Chondrocyte (in vitro differentiated cells): ENCODE data around the gene TMEM119. TPM values are rescaled to one million over a fixed set of nuclear protein-coding genes. Genes with fewer than 3 reads are reported as not detected.

Source experiments
- DNase-seq: peaks from one replicate; pipeline ENCODE4 v3.0.0; 2021; ENCODE audit warnings: mixed read lengths, low spot score
- H3K27ac Mint-ChIP-seq: one replicate; pipeline ENCODE4 v1.8.0; 2021; ENCODE audit warnings: mild to moderate bottlenecking, moderate library complexity, mixed read lengths; ENCODE audit not compliant: unreplicated experiment
- H3K27me3 Mint-ChIP-seq: 2 replicates; pipeline ENCODE4 v1.8.0; 2021; ENCODE audit warnings: low read depth, mixed read lengths
- H3K36me3 Mint-ChIP-seq: 2 replicates; pipeline ENCODE4 v1.8.0; 2021; ENCODE audit warnings: low read depth, mixed read lengths
- H3K4me1 Mint-ChIP-seq: 2 replicates; pipeline ENCODE4 v1.8.0; 2021; ENCODE audit warnings: low read depth, mild to moderate bottlenecking, mixed read lengths
- H3K4me3 Mint-ChIP-seq: one replicate; pipeline ENCODE4 v1.8.0; 2021; ENCODE audit warnings: mild to moderate bottlenecking, moderate library complexity, mixed read lengths; ENCODE audit not compliant: unreplicated experiment
- H3K9me3 Mint-ChIP-seq: 2 replicates; pipeline ENCODE4 v1.8.0; 2021; ENCODE audit warnings: low read depth, mixed read lengths
- total RNA-seq: library from RNA; stranded (reverse); gene quantifications from 3 replicates; pipeline ENCODE4 v1.2.1, GENCODE V29; 2021
- TF ChIP-seq, protein P1 (sequence below): fragments of 200-600 bp; sonication (generic); IDR thresholded peaks from 2 replicates; pipeline ENCODE4 v1.5.0; 2021; ENCODE audit warnings: antibody characterized with exemption, mild to moderate bottlenecking, moderate library complexity

The TMEM119 gene
- total RNA-seq, 1 donor from 2014 or later = 48.3 TPM

DNA sequence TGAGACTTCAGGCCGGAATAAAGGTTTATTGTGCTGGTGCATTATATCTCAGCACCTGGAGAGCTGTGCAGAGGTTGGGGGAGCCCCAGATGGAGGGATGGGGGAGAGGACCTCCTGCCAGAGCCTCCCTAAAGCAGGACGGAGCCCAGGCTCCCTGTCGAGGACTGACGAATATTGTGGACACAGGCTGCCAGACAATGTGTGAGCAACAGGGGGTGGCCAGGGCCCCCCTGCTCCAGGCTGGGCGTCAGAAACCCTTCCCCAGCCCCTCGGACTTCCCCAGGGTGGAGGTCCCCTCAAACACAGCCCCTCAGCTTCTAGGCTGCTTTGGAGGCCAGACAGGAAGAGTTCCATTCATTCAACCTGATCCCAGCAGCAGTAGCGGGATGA lies 8.0 kb downstream of the TMEM119 start:
- Mint-ChIP-seq H3K36me3 (no peaks in the 10 kb centered on the region), H3K4me1 (peaks cover 22% of the 10 kb centered on the region), H3K27me3 (no peaks in the 10 kb centered on the region), H3K4me3 (no peak overlapping the region), H3K27ac (no peak overlapping the region), H3K9me3 (no peaks in the 10 kb centered on the region)
- TF ChIP-seq, protein P1, sequence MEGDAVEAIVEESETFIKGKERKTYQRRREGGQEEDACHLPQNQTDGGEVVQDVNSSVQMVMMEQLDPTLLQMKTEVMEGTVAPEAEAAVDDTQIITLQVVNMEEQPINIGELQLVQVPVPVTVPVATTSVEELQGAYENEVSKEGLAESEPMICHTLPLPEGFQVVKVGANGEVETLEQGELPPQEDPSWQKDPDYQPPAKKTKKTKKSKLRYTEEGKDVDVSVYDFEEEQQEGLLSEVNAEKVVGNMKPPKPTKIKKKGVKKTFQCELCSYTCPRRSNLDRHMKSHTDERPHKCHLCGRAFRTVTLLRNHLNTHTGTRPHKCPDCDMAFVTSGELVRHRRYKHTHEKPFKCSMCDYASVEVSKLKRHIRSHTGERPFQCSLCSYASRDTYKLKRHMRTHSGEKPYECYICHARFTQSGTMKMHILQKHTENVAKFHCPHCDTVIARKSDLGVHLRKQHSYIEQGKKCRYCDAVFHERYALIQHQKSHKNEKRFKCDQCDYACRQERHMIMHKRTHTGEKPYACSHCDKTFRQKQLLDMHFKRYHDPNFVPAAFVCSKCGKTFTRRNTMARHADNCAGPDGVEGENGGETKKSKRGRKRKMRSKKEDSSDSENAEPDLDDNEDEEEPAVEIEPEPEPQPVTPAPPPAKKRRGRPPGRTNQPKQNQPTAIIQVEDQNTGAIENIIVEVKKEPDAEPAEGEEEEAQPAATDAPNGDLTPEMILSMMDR = no peak
- no peak for DNase-seq

DNA sequence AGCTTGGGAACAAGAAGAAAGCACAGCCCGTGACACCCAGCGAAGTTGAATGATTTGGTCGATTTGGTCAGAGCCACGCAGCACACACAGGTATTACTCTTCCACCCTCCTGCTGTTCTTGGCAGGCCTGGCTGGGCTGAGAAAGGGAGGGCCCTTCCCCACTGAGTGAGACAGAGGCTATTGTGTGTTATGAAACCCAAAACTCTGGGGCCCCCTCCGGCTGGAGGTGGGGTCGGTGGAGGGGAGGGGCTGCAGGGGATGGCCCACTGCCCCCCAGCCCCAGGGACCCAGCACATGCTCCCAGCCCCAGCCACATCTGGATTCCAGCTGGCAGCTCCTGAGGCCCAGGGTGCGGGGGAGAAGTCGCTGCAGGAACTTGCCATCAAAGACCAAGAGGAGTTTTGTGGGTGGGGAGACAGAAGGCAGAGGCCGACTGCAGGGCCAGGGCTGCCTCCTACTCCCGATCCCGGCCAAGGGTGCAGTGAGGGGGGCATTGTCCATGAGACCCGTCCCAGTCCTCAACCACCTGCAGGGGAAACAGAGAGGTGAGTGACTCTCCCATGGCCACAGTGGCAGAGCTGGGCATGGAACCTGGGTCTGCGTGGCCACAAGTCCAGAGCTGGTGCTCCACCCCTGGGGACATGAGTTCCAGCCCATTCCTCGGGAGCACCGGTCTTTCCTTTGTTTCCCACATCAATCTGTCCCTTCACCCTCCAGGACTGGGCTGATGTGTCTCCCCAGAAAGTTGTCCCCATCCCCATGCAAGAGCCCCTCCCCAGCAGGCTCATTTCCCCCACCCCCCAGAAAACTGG lies 8.7 kb downstream of the TMEM119 start:
- Mint-ChIP-seq H3K4me1 (peaks cover 25% of the 10 kb centered on the region), H3K27ac (no peak overlapping the region), H3K4me3 (no peak overlapping the region), H3K27me3 (no peaks in the 10 kb centered on the region), H3K36me3 (no peaks in the 10 kb centered on the region), H3K9me3 (no peaks in the 10 kb centered on the region)
- no peak for DNase-seq
- TF ChIP-seq, protein P1 = no peak

DNA sequence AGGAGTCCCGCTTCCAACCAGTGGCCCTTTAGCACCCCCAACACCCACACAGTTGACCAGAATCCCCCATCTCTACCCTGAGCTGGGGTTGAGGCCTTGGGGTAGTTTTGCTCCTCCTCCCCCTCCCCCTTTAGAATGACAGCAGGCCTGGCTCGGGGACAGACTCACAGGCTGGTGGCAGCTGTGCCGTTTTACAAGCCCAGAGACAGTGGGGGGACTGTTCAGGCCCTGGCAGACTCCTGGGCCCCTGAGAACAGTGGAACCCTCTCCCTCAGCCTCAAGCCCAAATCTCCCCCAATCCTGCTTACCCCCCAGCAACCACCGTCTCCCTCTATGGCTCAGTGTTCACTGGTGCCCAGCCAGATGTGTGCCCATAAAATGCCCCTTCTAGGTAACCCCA lies 10.1 kb downstream of the TMEM119 start:
- Mint-ChIP-seq H3K4me1 (peaks cover 39% of the 10 kb centered on the region), H3K27ac (no peak overlapping the region), H3K36me3 (no peaks in the 10 kb centered on the region), H3K27me3 (no peaks in the 10 kb centered on the region), H3K9me3 (no peaks in the 10 kb centered on the region), H3K4me3 (no peak overlapping the region)
- TF ChIP-seq, protein P1 = no peak
- no peak for DNase-seq

DNA sequence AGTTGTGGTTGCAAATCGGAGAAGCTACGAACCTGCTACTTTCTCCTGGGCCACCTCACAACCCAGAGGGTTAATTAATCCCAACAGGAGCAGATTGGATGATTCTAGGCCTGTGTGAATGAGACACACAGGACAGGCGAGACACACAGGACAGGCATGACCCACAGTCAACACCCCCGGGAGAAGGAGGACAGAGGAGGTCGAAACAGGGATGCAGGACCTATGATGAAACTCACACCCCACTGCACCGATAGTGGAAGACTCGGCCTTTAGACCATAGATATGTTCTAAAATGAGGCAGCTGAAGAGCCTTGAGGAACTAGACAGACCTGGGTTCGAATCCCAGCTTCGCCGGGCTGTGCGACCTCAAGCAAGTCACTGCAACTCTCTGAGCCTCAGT lies 11.6 kb downstream of the TMEM119 start:
- no peak for DNase-seq
- no peak overlapping the region for H3K27ac Mint-ChIP-seq
- H3K9me3 Mint-ChIP-seq = no peaks in the 10 kb centered on the region
- H3K4me3 Mint-ChIP-seq = no peak overlapping the region
- no peaks in the 10 kb centered on the region for H3K36me3 Mint-ChIP-seq
- TF ChIP-seq, protein P1 = no peak
- no peaks in the 10 kb centered on the region for H3K27me3 Mint-ChIP-seq
- peaks cover 43% of the 10 kb centered on the region for H3K4me1 Mint-ChIP-seq

DNA sequence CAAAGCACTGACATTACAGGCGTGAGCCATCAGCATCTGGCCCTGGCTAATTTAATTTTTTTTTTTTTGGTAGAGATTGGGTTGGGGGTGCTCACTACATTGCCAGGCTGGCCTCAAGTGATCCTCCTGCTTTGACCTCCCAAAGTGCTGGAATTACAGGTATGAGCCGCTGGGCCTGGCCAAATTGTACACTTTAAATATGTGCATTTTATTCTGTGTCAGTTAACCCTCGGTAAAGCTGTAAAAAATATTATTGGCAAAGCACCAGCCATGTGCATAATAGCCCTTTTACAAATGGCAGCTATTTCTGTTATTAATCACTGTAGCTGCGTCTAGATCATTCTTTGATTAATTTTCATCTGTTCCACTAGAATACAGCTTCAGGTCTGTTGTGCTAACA lies 12.0 kb downstream of the TMEM119 start:
- no peak for DNase-seq
- Mint-ChIP-seq H3K4me3 (no peak overlapping the region), H3K36me3 (no peaks in the 10 kb centered on the region), H3K9me3 (no peaks in the 10 kb centered on the region), H3K4me1 (peaks cover 46% of the 10 kb centered on the region), H3K27ac (no peak overlapping the region), H3K27me3 (no peaks in the 10 kb centered on the region)
- TF ChIP-seq, protein P1 = no peak
